Loucy (cell line): ENCODE measurements around the gene RBM20.

ENCODE experiments used
- H2AFZ ChIP-seq: fragments of 200-600 bp; sonication (generic); 2 replicates; pipeline ENCODE4 v1.6.0; 2016; ENCODE audit warnings: antibody characterized with exemption, mild to moderate bottlenecking, low read length, moderate library complexity
- H3F3A ChIP-seq: fragments of 200-600 bp; 2 replicates; pipeline ENCODE4 v1.6.0; 2016; ENCODE audit warnings: antibody characterized with exemption, low read depth, mild to moderate bottlenecking
- H3K27me3 ChIP-seq: fragments of 200-600 bp; sonication (generic); 2 replicates; pipeline ENCODE4 v1.6.1; 2014; ENCODE audit warnings: low read length, mild to moderate bottlenecking; ENCODE audit not compliant: insufficient read depth, poor library complexity, severe bottlenecking
- H3K36me3 ChIP-seq: fragments of 200-600 bp; sonication (generic); 2 replicates; pipeline ENCODE4 v1.6.1; 2016; ENCODE audit warnings: low read length; ENCODE audit not compliant: insufficient read depth
- H3K4me1 ChIP-seq: fragments of 200-600 bp; sonication (generic); 2 replicates; pipeline ENCODE4 v1.5.1; 2014; ENCODE audit warnings: low read length, mild to moderate bottlenecking; ENCODE audit not compliant: insufficient read depth, poor library complexity, severe bottlenecking
- H3K4me2 ChIP-seq: fragments of 200-600 bp; sonication (generic); 2 replicates; pipeline ENCODE4 v1.6.0; 2014; ENCODE audit warnings: antibody characterized with exemption, low read length, low read depth, mild to moderate bottlenecking; ENCODE audit not compliant: poor library complexity, severe bottlenecking
- H3K4me3 ChIP-seq: fragments of 200-600 bp; sonication (generic); 2 replicates; pipeline ENCODE4 v1.5.1; 2014; ENCODE audit warnings: low read length, mild to moderate bottlenecking, mixed read lengths; ENCODE audit not compliant: poor library complexity, severe bottlenecking
- H3K79me2 ChIP-seq: fragments of 200-600 bp; sonication (generic); 2 replicates; pipeline ENCODE4 v1.6.1; 2014; ENCODE audit warnings: low read length; ENCODE audit not compliant: insufficient read depth
- H3K9ac ChIP-seq: fragments of 200-600 bp; sonication (generic); 2 replicates; pipeline ENCODE4 v1.6.0; 2014; ENCODE audit warnings: mild to moderate bottlenecking, low read depth, low read length, moderate library complexity; ENCODE audit not compliant: poor library complexity, severe bottlenecking
- H3K9me2 ChIP-seq: fragments of 200-600 bp; sonication (generic); replicated peaks from 2 replicates; pipeline ENCODE4 v1.6.1; 2016; ENCODE audit warnings: low read depth, low read length, mixed read lengths
- H3K9me3 ChIP-seq: fragments of 200-600 bp; sonication (generic); 2 replicates; pipeline ENCODE4 v1.6.1; 2014; ENCODE audit warnings: mild to moderate bottlenecking, antibody characterized with exemption, low read length, low read depth; ENCODE audit not compliant: insufficient read depth
- H4K20me1 ChIP-seq: fragments of 200-600 bp; sonication (generic); 2 replicates; pipeline ENCODE4 v1.6.0; 2014; ENCODE audit warnings: antibody characterized with exemption, low read length, mild to moderate bottlenecking; ENCODE audit not compliant: insufficient read depth, poor library complexity, severe bottlenecking
- CTCF ChIP-seq: fragments of 200-600 bp; sonication (generic); conservative IDR thresholded peaks from 2 replicates; pipeline ENCODE4 v1.5.1; 2014; ENCODE audit warnings: mild to moderate bottlenecking, antibody characterized with exemption, low read length
- EZH2phosphoT487 ChIP-seq: fragments of 200-600 bp; IDR thresholded peaks from 2 replicates; pipeline ENCODE4 v1.6.1; 2018; ENCODE audit warnings: antibody characterized with exemption, mild to moderate bottlenecking, moderate library complexity, borderline replicate concordance

The RBM20 gene

GRCh38 chr10:110808615-110809014, 164.5 kb downstream of the RBM20 start:
- Histone ChIP-seq H3K4me2 (no peak overlapping the region), H3K9ac (no peak overlapping the region), H3K9me3 (no peaks in the 10 kb centered on the region), H3K27me3 (no peaks in the 10 kb centered on the region), H4K20me1 (no peaks in the 10 kb centered on the region), H3K36me3 (no peaks in the 10 kb centered on the region), H3F3A (no peaks in the 10 kb centered on the region), H2AFZ (no peak overlapping the region), H3K79me2 (no peaks in the 10 kb centered on the region), H3K9me2 (no peaks in the 10 kb centered on the region), H3K4me3 (no peak overlapping the region), H3K4me1 (peaks cover 10% of the 10 kb centered on the region)
- TF ChIP-seq CTCF: no peak
- no peak for TF ChIP-seq EZH2phosphoT487

GRCh38 chr10:110810625-110811024, 166.5 kb downstream of the RBM20 start:
- no peaks in the 10 kb centered on the region for H3K9me2 ChIP-seq
- H4K20me1 ChIP-seq: no peaks in the 10 kb centered on the region
- H3K79me2 ChIP-seq: no peaks in the 10 kb centered on the region
- H3K9ac ChIP-seq: no peak overlapping the region
- no peak overlapping the region for H3K4me2 ChIP-seq
- no peaks in the 10 kb centered on the region for H3K27me3 ChIP-seq
- TF ChIP-seq EZH2phosphoT487 (no peak), CTCF (no peak)
- no peaks in the 10 kb centered on the region for H3F3A ChIP-seq
- no peaks in the 10 kb centered on the region for H3K4me1 ChIP-seq
- H3K9me3 ChIP-seq: no peaks in the 10 kb centered on the region
- no peaks in the 10 kb centered on the region for H3K36me3 ChIP-seq
- no peak overlapping the region for H2AFZ ChIP-seq
- no peak overlapping the region for H3K4me3 ChIP-seq

- Histone ChIP-seq H3K9me3 (no peaks in the 10 kb centered on the region), H3K79me2 (no peaks in the 10 kb centered on the region), H3F3A (no peaks in the 10 kb centered on the region), H3K9me2 (no peaks in the 10 kb centered on the region), H4K20me1 (no peaks in the 10 kb centered on the region), H3K4me1 (no peaks in the 10 kb centered on the region), H3K4me3 (no peak overlapping the region), H3K9ac (no peak overlapping the region), H2AFZ (no peak overlapping the region), H3K27me3 (no peaks in the 10 kb centered on the region), H3K4me2 (no peak overlapping the region), H3K36me3 (no peaks in the 10 kb centered on the region)
- TF ChIP-seq EZH2phosphoT487 (no peak), CTCF (no peak)
These were observed 167.8 kb downstream of the RBM20 start for GRCh38 chr10:110811791-110812581.
